HG03565 (cell line): ENCODE measurements around the gene LMOD1.
A peak's percentile ranks its signal among the peaks of the same experiment; 100 is the strongest.
"Not testable (repeated sequence)": the region's sequence is repeated elsewhere in the genome, so short reads cannot be mapped to it uniquely, and the experiment has no call there.

Experiments used
- ATAC-seq: cut with Tn5 transposase; IDR thresholded peaks from one replicate; pipeline ENCODE4 v1.9.1; 2021; ENCODE audit warnings: mild to moderate bottlenecking, moderate library complexity; ENCODE audit not compliant: unreplicated experiment

Gene LMOD1

GRCh38 chr1:201946224-201946908, at the start of gene LMOD1:
Gene LMOD1, minus strand, starts transcription at chr1:201946548. Its CDS starts 208 bp downstream, at chr1:201946340.
- ATAC-seq, result no peak

GRCh38 chr1:201990427-201990826, 44.1 kb upstream of the LMOD1 start:
- ATAC-seq, result no peak

- ATAC-seq, result no peak
Measured at GRCh38 chr1:201989354-201990128, 43.2 kb upstream of the LMOD1 start.

GRCh38 chr1:201988601-201989000, 42.3 kb upstream of the LMOD1 start:
- ATAC-seq, result no peak

- ATAC-seq, result no peak
Measured at GRCh38 chr1:201985355-201985754, 39.0 kb upstream of the LMOD1 start.

- ATAC-seq, result no peak
Measured at GRCh38 chr1:201984446-201984845, 38.1 kb upstream of the LMOD1 start.

- no peak for ATAC-seq
Measured at GRCh38 chr1:201983380-201983805, 37.0 kb upstream of the LMOD1 start.

GRCh38 chr1:201982623-201983379, 36.5 kb upstream of the LMOD1 start, which contains the start of gene RNPEP:
Gene RNPEP, plus strand, starts transcription at chr1:201982648. Its CDS starts 19 bp downstream, at chr1:201982667.
- peak; percentile 55 for ATAC-seq

GRCh38 chr1:201982082-201982622, 35.8 kb upstream of the LMOD1 start:
- no peak for ATAC-seq

- ATAC-seq, result no peak
Measured at GRCh38 chr1:201970334-201971159, 24.2 kb upstream of the LMOD1 start.

- no peak for ATAC-seq
Measured at GRCh38 chr1:201968202-201968925, 22.0 kb upstream of the LMOD1 start.

- ATAC-seq, result no peak
Measured at GRCh38 chr1:201966171-201966570, 19.8 kb upstream of the LMOD1 start.

GRCh38 chr1:201964261-201964660, 17.9 kb upstream of the LMOD1 start:
- ATAC-seq, result no peak

GRCh38 chr1:201962382-201962781, 16.0 kb upstream of the LMOD1 start:
- ATAC-seq, result not testable (repeated sequence)

- no peak for ATAC-seq
Measured at GRCh38 chr1:201958348-201958747, 12.0 kb upstream of the LMOD1 start.

- no peak for ATAC-seq
Measured at GRCh38 chr1:201955729-201956143, 9.4 kb upstream of the LMOD1 start.

GRCh38 chr1:201955009-201955728, 8.8 kb upstream of the LMOD1 start, which contains the start of gene TIMM17A:
Gene TIMM17A, plus strand, starts transcription at chr1:201955503. Its CDS starts 24 bp downstream, at chr1:201955527.
- peak; percentile 97 for ATAC-seq

- ATAC-seq, result no peak
Measured at GRCh38 chr1:201954263-201955008, 8.1 kb upstream of the LMOD1 start.
